ENCODE measurements around the gene AGK. TPM values are rescaled to one million over a fixed set of nuclear protein-coding genes. Genes with fewer than 3 reads are reported as not detected.

AGK gene
- total and polyA plus RNA-seq, 2 experiments from 2014 or later: 21.9 to 37.9 TPM

DNA sequence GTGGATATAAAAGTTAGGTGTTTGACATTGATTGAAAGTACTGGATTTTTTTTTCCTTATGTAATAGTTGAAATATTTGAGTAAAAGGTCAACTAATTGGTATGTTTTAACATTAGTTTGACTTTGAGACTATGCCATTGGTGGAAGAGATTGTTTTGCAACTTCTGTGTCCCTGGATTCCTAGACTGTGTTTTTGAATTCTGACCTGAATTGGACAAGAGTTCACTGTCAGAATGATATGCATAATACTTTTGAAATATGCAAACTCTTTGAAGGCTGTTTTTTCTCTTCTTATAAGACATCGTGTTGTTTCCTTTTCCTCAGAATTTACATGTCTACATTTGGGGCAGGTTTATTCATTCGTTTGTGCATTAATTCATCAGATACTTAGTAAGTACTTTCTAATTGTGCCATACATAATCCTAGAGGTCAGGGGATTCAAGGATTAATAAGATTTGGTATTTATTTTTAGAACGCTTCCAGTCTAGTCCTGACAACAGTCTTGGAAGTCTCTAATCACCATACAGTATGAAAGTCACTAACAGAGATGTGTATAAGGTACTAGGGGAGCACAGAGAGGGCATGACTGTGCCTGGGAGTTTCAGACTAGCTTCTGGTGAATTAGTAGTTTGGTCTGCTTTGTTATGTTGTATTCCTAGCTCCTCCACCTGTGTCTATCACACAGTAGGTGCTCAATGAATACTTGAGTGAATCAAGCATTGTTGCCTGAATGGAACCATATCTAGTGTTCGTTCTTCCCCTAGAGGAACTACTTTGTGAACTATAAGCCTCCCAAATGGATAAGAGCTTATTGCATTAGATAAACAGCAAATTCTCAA is 49.2 kb downstream of the AGK start:
- Mint-ChIP-seq H3K27me3 (ENCODE audit: insufficient read depth, low read depth, poor library complexity) (no peaks in the 10 kb centered on the region), H3K27ac (peak overlapping the region; percentile 13; the same call in 1 of the 2 replicates), H3K9me3 (no peaks in the 10 kb centered on the region), H3K4me1 (peaks cover 13% of the 10 kb centered on the region; the same call in 2 of the 3 replicates), H3K36me3 (ENCODE audit: low read depth) (peaks cover 16% of the 10 kb centered on the region; the same call in 2 of the 3 replicates), H3K4me3 (no peak overlapping the region)
- H3K79me2 ChIP-seq (replicated peaks; ENCODE audit: insufficient read depth): no peaks in the 10 kb centered on the region
- H3K4me2 ChIP-seq: no peak overlapping the region
- H4K20me1 ChIP-seq (replicated peaks; ENCODE audit: insufficient read depth): no peaks in the 10 kb centered on the region
- 0 out of 2 replicates have a peak, but pooled peaks cover 6% of the 10 kb centered on the region for H3K4me1 ChIP-seq (ENCODE audit: insufficient read depth)
- H3K9me2 ChIP-seq (ENCODE audit: insufficient read depth): no peaks in the 10 kb centered on the region
- no peak overlapping the region for H2AFZ ChIP-seq
- H3K4me3 ChIP-seq: no peak overlapping the region
- no peak overlapping the region for H3K27ac ChIP-seq (ENCODE audit: low read depth)
- TF ChIP-seq, protein P1, sequence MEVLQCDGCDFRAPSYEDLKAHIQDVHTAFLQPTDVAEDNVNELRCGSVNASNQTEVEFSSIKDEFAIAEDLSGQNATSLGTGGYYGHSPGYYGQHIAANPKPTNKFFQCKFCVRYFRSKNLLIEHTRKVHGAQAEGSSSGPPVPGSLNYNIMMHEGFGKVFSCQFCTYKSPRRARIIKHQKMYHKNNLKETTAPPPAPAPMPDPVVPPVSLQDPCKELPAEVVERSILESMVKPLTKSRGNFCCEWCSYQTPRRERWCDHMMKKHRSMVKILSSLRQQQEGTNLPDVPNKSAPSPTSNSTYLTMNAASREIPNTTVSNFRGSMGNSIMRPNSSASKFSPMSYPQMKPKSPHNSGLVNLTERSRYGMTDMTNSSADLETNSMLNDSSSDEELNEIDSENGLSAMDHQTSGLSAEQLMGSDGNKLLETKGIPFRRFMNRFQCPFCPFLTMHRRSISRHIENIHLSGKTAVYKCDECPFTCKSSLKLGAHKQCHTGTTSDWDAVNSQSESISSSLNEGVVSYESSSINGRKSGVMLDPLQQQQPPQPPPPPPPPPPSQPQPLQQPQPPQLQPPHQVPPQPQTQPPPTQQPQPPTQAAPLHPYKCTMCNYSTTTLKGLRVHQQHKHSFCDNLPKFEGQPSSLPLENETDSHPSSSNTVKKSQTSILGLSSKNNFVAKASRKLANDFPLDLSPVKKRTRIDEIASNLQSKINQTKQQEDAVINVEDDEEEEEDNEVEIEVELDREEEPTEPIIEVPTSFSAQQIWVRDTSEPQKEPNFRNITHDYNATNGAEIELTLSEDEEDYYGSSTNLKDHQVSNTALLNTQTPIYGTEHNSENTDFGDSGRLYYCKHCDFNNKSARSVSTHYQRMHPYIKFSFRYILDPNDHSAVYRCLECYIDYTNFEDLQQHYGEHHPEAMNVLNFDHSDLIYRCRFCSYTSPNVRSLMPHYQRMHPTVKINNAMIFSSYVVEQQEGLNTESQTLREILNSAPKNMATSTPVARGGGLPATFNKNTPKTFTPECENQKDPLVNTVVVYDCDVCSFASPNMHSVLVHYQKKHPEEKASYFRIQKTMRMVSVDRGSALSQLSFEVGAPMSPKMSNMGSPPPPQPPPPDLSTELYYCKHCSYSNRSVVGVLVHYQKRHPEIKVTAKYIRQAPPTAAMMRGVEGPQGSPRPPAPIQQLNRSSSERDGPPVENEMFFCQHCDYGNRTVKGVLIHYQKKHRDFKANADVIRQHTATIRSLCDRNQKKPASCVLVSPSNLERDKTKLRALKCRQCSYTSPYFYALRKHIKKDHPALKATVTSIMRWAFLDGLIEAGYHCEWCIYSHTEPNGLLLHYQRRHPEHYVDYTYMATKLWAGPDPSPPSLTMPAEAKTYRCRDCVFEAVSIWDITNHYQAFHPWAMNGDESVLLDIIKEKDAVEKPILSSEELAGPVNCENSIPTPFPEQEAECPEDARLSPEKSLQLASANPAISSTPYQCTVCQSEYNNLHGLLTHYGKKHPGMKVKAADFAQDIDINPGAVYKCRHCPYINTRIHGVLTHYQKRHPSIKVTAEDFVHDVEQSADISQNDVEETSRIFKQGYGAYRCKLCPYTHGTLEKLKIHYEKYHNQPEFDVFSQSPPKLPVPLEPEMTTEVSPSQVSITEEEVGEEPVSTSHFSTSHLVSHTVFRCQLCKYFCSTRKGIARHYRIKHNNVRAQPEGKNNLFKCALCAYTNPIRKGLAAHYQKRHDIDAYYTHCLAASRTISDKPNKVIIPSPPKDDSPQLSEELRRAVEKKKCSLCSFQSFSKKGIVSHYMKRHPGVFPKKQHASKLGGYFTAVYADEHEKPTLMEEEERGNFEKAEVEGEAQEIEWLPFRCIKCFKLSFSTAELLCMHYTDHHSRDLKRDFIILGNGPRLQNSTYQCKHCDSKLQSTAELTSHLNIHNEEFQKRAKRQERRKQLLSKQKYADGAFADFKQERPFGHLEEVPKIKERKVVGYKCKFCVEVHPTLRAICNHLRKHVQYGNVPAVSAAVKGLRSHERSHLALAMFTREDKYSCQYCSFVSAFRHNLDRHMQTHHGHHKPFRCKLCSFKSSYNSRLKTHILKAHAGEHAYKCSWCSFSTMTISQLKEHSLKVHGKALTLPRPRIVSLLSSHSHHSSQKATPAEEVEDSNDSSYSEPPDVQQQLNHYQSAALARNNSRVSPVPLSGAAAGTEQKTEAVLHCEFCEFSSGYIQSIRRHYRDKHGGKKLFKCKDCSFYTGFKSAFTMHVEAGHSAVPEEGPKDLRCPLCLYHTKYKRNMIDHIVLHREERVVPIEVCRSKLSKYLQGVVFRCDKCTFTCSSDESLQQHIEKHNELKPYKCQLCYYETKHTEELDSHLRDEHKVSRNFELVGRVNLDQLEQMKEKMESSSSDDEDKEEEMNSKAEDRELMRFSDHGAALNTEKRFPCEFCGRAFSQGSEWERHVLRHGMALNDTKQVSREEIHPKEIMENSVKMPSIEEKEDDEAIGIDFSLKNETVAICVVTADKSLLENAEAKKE (CRISPR knock-in tag; IDR thresholded peaks at IDR 0.05): no peak
- TF ChIP-seq, protein P2, sequence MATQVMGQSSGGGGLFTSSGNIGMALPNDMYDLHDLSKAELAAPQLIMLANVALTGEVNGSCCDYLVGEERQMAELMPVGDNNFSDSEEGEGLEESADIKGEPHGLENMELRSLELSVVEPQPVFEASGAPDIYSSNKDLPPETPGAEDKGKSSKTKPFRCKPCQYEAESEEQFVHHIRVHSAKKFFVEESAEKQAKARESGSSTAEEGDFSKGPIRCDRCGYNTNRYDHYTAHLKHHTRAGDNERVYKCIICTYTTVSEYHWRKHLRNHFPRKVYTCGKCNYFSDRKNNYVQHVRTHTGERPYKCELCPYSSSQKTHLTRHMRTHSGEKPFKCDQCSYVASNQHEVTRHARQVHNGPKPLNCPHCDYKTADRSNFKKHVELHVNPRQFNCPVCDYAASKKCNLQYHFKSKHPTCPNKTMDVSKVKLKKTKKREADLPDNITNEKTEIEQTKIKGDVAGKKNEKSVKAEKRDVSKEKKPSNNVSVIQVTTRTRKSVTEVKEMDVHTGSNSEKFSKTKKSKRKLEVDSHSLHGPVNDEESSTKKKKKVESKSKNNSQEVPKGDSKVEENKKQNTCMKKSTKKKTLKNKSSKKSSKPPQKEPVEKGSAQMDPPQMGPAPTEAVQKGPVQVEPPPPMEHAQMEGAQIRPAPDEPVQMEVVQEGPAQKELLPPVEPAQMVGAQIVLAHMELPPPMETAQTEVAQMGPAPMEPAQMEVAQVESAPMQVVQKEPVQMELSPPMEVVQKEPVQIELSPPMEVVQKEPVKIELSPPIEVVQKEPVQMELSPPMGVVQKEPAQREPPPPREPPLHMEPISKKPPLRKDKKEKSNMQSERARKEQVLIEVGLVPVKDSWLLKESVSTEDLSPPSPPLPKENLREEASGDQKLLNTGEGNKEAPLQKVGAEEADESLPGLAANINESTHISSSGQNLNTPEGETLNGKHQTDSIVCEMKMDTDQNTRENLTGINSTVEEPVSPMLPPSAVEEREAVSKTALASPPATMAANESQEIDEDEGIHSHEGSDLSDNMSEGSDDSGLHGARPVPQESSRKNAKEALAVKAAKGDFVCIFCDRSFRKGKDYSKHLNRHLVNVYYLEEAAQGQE (IDR thresholded peaks at IDR 0.05; ENCODE audit: unreplicated experiment): no peak
- TF ChIP-seq NANOG (IDR thresholded peaks at IDR 0.05; ENCODE audit: borderline replicate concordance) (no peak), EZH2 (IDR thresholded peaks at IDR 0.05; ENCODE audit: low read depth, unreplicated experiment) (no peak), CREB1 (CRISPR knock-in tag; IDR thresholded peaks at IDR 0.05; ENCODE audit: low read depth) (no peak), STAT1 (IDR thresholded peaks at IDR 0.05; ENCODE audit: unreplicated experiment) (no peak), EZH2phosphoT487 (IDR thresholded peaks at IDR 0.05; ENCODE audit: unreplicated experiment) (no peak), ZNF331 (CRISPR knock-in tag; IDR thresholded peaks at IDR 0.05; ENCODE audit: low read depth) (no peak), ZNF114 (CRISPR knock-in tag; IDR thresholded peaks at IDR 0.05) (no peak), JUNB (IDR thresholded peaks at IDR 0.05; ENCODE audit: unreplicated experiment) (no peak), POLR2AphosphoS5 (IDR thresholded peaks at IDR 0.05; ENCODE audit: low read depth) (no peak)
- TF ChIP-seq, protein P3, sequence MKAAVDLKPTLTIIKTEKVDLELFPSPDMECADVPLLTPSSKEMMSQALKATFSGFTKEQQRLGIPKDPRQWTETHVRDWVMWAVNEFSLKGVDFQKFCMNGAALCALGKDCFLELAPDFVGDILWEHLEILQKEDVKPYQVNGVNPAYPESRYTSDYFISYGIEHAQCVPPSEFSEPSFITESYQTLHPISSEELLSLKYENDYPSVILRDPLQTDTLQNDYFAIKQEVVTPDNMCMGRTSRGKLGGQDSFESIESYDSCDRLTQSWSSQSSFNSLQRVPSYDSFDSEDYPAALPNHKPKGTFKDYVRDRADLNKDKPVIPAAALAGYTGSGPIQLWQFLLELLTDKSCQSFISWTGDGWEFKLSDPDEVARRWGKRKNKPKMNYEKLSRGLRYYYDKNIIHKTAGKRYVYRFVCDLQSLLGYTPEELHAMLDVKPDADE (IDR thresholded peaks at IDR 0.05): no peak
- TF ChIP-seq, protein P4, sequence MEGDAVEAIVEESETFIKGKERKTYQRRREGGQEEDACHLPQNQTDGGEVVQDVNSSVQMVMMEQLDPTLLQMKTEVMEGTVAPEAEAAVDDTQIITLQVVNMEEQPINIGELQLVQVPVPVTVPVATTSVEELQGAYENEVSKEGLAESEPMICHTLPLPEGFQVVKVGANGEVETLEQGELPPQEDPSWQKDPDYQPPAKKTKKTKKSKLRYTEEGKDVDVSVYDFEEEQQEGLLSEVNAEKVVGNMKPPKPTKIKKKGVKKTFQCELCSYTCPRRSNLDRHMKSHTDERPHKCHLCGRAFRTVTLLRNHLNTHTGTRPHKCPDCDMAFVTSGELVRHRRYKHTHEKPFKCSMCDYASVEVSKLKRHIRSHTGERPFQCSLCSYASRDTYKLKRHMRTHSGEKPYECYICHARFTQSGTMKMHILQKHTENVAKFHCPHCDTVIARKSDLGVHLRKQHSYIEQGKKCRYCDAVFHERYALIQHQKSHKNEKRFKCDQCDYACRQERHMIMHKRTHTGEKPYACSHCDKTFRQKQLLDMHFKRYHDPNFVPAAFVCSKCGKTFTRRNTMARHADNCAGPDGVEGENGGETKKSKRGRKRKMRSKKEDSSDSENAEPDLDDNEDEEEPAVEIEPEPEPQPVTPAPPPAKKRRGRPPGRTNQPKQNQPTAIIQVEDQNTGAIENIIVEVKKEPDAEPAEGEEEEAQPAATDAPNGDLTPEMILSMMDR (conservative IDR thresholded peaks at IDR 0.05; ENCODE audit: low read depth in 2 of 2): no peak
- ATAC-seq (peak; percentile 72), DNase-seq (ENCODE audit: low spot score) (peak; percentile 27)
- H3K36me3 ChIP-seq (ENCODE audit: insufficient read depth): no peaks in the 10 kb centered on the region
- H3K27me3 ChIP-seq (ENCODE audit: insufficient read depth): no peaks in the 10 kb centered on the region
- H3F3A ChIP-seq (replicated peaks; ENCODE audit: low read depth): no peaks in the 10 kb centered on the region
